Breast epithelium (tissue), 4 donors: ENCODE data around the gene GBF1. TPM values are rescaled to one million over a fixed set of nuclear protein-coding genes. Genes with fewer than 3 reads are reported as not detected.

Experiments used
- DNase-seq, 2 donors: peaks; one replicate each; pipeline ENCODE4 v3.0.0-alpha.2; 2019; ENCODE audit warnings: low spot score in 2 of 2
- H3K27ac ChIP-seq, 2 donors: fragments of 200-600 bp; sonication (generic) in 1 of 2; one replicate each; pipeline ENCODE4 v1.5.1; 2016 to 2019; ENCODE audit warnings: mild to moderate bottlenecking in 1 of 2
- H3K27me3 ChIP-seq, 2 donors: fragments of 200-600 bp; sonication (generic) in 1 of 2; one replicate each; pipeline versions ENCODE4 v1.5.1 to v1.6.0; 2017 to 2019; ENCODE audit warnings: control low read depth in 1 of 2, mild to moderate bottlenecking in 1 of 2
- H3K36me3 ChIP-seq: fragments of 200-600 bp; one replicate; pipeline ENCODE4 v1.5.1; 2019
- H3K4me1 ChIP-seq, 2 donors: fragments of 200-600 bp; sonication (generic); one replicate each; pipeline ENCODE4 v1.5.1; 2016 to 2019; ENCODE audit warnings: control low read depth in 1 of 2
- H3K4me3 ChIP-seq, 3 donors: fragments of 200-600 bp; sonication (generic); 1 replicate in 2 of 3; 2 replicates in 1 of 3; pipeline ENCODE4 v1.5.1; 2016 to 2019; ENCODE audit warnings: mild to moderate bottlenecking in 3 of 3, moderate library complexity in 2 of 3
- H3K9me3 ChIP-seq, 2 donors: fragments of 200-600 bp; sonication (generic) in 1 of 2; one replicate each; pipeline ENCODE4 v1.5.1; 2016 to 2019; ENCODE audit warnings: control low read depth in 1 of 2
- POLR2A ChIP-seq: fragments of 450-650 bp; IDR thresholded peaks from one replicate; pipeline ENCODE4 v1.6.1; 2016; ENCODE audit warnings: antibody characterized with exemption, mild to moderate bottlenecking, moderate library complexity
- POLR2AphosphoS5 ChIP-seq, 3 donors: sonication (generic); formaldehyde crosslinking; IDR thresholded peaks; one replicate each; pipeline ENCODE4 v1.6.1; 2017; ENCODE audit warnings: antibody characterized with exemption in 3 of 3
- intact Hi-C: fragments of 100-400 bp; cut with DNase I; formaldehyde crosslinking; loops from one replicate; pipeline ENCODE4 v1.15.1; 2023; ENCODE audit warnings: low total_unique reads
- total RNA-seq, 3 donors: library from RNA; depleted of rRNA; stranded (reverse); fragments of >200 nt; gene quantifications; one replicate each; pipeline ENCODE4 v1.1.0, GENCODE V29; 2016
- TF ChIP-seq, protein P1 (sequence below), 3 donors: fragments of 450-650 bp; IDR thresholded peaks; one replicate each; pipeline ENCODE4 v1.5.1; 2016 to 2017; ENCODE audit warnings: antibody characterized with exemption in 3 of 3, mild to moderate bottlenecking in 3 of 3, moderate library complexity in 3 of 3

Gene GBF1
- total RNA-seq, 3 donors from 2014 or later: 25.8 to 32.1 (median 25.9) TPM

DNA sequence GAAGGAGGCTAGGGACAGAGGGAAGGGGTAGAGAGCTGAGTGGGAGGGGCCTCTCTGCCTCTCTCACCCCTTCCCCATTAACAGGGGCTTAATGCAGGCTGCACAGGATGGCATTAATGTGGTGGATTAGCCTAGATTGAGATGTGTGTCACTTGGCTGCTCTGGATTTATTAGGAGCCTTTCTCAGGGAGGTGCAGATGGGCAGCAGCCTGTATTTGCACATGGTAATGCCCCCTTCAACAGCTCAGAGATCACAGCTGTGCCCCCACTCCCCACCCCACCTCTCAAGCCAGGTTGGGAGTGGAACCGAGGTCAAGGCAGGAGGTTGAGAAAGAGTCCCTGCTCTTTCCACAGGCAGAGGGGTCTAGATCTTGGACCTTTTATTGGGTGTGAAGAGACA lies 11.3 kb upstream of the GBF1 start:
- intact Hi-C loops: no loop called here
- Histone ChIP-seq H3K4me1 (peaks cover 8 to 10% of the 10 kb centered on the region in 2 donors), H3K27me3 (peaks cover 3 to 21% of the 10 kb centered on the region in 2 donors)

DNA sequence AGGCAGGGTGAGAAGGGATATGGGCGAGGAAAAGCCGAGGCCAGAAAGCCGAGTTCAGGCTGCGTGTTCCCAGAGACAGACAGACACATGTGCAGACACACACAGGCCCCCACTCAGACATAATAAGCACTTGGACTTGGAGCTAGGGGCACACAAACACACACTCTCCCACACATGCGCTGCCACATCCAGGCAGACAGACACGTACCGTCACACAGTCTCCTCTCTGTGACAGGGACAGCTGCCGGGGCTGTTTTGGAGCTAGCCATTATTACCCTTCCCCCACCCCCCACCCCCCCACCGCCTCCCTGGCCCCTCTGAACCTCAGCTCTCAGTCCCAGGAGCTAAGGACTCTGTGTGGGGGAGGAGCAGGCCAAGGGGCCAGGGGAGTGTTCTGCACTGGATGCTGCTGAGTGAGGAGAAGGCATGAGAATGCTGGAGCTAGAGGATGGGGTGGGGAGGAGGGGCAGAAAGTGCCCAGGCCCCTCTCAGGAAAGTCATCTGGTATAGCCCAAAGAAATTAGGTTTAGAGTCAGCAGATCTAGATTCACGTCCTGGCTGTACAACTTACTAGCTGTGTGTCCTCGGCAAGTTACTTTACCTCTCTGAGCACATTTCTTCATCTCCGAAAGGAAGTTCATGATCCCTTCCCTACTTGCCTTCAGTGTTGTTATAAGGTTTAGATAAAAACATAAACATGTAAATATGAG lies 10.3 kb upstream of the GBF1 start:
- Histone ChIP-seq H3K27me3 (peaks cover 3 to 21% of the 10 kb centered on the region in 2 donors), H3K9me3 (no peaks in the 10 kb centered on the region), H3K4me1 (peaks cover 8% of the 10 kb centered on the region in 2 donors), H3K4me3 (no peak overlapping the region), H3K36me3 (no peaks in the 10 kb centered on the region), H3K27ac (no peak overlapping the region)
- DNase-seq: no peak
- intact Hi-C loops: no loop called here
- TF ChIP-seq, protein P1, sequence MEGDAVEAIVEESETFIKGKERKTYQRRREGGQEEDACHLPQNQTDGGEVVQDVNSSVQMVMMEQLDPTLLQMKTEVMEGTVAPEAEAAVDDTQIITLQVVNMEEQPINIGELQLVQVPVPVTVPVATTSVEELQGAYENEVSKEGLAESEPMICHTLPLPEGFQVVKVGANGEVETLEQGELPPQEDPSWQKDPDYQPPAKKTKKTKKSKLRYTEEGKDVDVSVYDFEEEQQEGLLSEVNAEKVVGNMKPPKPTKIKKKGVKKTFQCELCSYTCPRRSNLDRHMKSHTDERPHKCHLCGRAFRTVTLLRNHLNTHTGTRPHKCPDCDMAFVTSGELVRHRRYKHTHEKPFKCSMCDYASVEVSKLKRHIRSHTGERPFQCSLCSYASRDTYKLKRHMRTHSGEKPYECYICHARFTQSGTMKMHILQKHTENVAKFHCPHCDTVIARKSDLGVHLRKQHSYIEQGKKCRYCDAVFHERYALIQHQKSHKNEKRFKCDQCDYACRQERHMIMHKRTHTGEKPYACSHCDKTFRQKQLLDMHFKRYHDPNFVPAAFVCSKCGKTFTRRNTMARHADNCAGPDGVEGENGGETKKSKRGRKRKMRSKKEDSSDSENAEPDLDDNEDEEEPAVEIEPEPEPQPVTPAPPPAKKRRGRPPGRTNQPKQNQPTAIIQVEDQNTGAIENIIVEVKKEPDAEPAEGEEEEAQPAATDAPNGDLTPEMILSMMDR (IDR thresholded peaks at IDR 0.05): no peak
- TF ChIP-seq POLR2AphosphoS5 (IDR thresholded peaks at IDR 0.05) (no peak), POLR2A (no peak)

More for the DNA sequence above, 11.3 kb upstream of the GBF1 start:
- no peak for TF ChIP-seq POLR2AphosphoS5 (IDR thresholded peaks at IDR 0.05)
- TF ChIP-seq POLR2A: no peak
- TF ChIP-seq, protein P1 (IDR thresholded peaks at IDR 0.05): no peak
- no peaks in the 10 kb centered on the region for H3K36me3 ChIP-seq
- no peak overlapping the region for H3K4me3 ChIP-seq
- DNase-seq: no peak
- H3K9me3 ChIP-seq: no peaks in the 10 kb centered on the region
- no peak overlapping the region for H3K27ac ChIP-seq

DNA sequence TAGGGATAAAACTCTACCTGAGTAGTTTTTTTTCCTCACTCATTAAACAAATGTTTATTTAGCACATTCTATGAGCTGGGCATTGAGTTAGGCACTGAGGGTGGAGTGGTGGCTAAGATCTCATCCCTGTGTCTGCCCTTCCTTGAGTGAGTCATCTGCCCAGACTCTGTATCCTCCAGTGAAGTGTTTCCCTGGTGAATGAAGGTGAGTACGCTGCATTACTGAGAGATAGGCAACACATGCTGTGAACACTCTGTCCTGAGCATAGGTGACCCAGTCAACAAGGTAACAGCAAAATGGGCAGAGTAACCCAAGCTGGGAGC lies 9.8 kb upstream of the GBF1 start:
- no peaks in the 10 kb centered on the region for H3K36me3 ChIP-seq
- no peak overlapping the region for H3K27ac ChIP-seq
- no peak overlapping the region for H3K4me3 ChIP-seq
- peaks cover 3 to 8% of the 10 kb centered on the region in 2 donors for H3K4me1 ChIP-seq
- no peak for DNase-seq
- no peaks in the 10 kb centered on the region for H3K9me3 ChIP-seq
- no peak for TF ChIP-seq POLR2AphosphoS5 (IDR thresholded peaks at IDR 0.05)
- TF ChIP-seq POLR2A: no peak
- TF ChIP-seq, protein P1 (IDR thresholded peaks at IDR 0.05): no peak
- H3K27me3 ChIP-seq: peaks cover 3 to 16% of the 10 kb centered on the region in 2 donors
- intact Hi-C loops: no loop called here

DNA sequence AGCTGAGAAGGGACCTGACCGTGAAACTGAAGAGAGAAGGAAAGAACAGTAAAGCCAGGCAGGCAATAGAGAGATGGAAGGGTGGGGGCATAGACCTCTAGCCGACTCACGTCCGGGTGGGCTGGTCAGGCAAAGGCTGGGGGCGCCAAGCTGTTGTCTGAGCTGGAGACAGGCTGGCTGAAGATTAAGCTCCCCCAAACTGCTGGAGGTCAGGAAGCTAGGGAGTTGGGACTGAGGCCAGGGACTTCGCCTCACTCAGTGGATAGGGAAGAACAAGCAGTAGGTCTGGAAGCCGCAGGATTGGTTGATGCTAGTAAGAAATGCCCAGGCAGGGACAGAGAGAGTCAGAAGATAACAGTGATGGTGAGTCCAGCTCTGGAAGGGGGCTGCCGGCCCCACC lies 9.3 kb upstream of the GBF1 start:
- Histone ChIP-seq H3K4me1 (peaks cover 0 to 7% of the 10 kb centered on the region in 2 donors), H3K27ac (no peak overlapping the region), H3K4me3 (no peak overlapping the region), H3K27me3 (peaks cover 3 to 11% of the 10 kb centered on the region in 2 donors), H3K9me3 (no peaks in the 10 kb centered on the region), H3K36me3 (no peaks in the 10 kb centered on the region)
- TF ChIP-seq POLR2A: no peak
- TF ChIP-seq, protein P1 (IDR thresholded peaks at IDR 0.05): no peak
- no peak for TF ChIP-seq POLR2AphosphoS5 (IDR thresholded peaks at IDR 0.05)
- intact Hi-C loops: no loop called here
- DNase-seq: no peak

DNA sequence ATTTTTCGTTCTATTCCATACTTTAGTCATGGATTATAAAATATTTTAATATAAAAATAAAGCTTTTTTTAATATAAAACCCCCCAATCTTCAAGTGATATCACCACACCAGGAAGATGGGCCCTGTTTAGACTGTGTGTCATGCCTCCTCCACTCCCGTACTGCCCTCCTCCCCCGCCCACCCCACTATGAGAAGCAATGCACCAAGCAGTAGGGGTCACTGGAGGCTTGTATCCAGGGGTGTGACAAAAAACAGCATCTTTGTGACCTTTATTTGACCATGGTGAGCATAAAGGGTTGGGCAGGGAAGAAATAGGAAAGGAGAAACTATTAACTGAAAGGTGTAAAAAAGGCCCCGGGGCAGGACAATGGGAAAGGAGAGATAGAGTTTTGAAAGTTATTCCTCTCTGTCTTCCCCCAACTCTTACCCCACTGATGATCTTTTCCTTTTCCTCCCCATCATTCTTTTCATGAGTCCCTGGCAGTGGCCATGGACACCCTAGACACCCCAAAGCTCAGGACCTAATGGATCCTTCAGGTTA lies 7.5 kb upstream of the GBF1 start:
- no peak overlapping the region for H3K27ac ChIP-seq
- no peak overlapping the region for H3K4me3 ChIP-seq
- DNase-seq: no peak
- H3K36me3 ChIP-seq: no peaks in the 10 kb centered on the region
- no peaks in the 10 kb centered on the region for H3K27me3 ChIP-seq
- peaks cover 0 to 5% of the 10 kb centered on the region in 2 donors for H3K4me1 ChIP-seq
- no peak for TF ChIP-seq POLR2AphosphoS5 (IDR thresholded peaks at IDR 0.05)
- TF ChIP-seq, protein P1 (IDR thresholded peaks at IDR 0.05): no peak
- TF ChIP-seq POLR2A: no peak
- intact Hi-C loops: no loop called here
- no peaks in the 10 kb centered on the region for H3K9me3 ChIP-seq
